ENCODE data around the gene IL31.

The IL31 gene

DNA sequence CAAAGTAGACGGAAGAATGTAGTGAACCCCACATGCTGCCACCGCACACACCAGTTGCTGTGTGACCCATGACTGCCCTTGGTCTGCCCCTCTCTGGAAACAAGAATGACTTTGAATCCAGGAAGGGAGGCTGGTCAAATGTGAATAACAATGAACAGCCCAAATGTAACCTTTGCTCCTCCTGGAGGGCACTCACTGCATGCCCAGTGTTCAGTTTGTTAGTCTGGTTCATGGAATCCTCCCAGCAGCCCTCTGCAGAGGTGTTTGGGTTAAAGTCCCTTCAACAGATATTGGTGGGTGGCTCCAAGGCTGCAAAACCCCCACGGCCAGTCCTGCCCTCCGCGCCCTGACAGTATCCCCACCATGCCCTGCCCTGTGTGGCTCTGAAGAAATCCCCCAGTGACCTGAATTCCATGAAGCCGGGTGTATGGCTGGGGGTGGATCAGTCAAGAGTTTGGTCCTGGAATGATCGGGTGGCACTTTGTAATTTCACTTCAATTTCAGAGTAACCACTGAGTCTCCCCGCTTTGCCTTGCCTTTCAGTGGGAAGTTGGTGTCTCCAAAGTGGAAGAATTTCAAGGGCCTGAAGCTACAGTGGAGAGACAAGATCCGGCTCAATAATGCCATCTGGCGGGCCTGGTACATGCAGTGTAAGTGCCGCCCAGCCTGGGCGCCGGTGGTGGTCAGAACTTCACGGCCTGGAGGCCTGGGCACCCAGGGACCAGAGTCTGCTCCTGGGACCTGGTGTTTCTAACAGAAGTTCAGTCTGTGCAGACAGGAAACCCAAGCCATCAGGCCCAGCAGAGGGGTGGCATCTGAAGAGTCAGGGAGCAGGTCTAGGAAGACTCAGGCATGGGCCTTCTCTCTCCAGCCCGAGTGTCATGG, 47.1 kb downstream of the IL31 start:
- DNase-seq: no peak

DNA sequence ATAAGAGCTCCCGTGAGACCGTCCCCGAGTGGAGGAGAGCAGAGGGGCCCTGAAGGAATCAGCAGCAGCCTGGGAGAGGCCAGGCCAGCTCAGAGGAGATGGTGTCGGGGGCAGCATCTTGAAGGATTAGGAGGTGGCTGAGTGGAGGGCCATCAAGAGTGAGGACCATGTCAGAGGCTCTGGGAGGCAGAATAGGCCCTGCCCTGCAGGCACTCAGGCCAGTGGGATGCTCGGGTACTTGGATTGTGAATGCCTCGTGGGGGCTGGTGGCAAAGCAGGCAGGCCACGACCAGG, 47.7 kb downstream of the IL31 start:
- no peak for DNase-seq

DNA sequence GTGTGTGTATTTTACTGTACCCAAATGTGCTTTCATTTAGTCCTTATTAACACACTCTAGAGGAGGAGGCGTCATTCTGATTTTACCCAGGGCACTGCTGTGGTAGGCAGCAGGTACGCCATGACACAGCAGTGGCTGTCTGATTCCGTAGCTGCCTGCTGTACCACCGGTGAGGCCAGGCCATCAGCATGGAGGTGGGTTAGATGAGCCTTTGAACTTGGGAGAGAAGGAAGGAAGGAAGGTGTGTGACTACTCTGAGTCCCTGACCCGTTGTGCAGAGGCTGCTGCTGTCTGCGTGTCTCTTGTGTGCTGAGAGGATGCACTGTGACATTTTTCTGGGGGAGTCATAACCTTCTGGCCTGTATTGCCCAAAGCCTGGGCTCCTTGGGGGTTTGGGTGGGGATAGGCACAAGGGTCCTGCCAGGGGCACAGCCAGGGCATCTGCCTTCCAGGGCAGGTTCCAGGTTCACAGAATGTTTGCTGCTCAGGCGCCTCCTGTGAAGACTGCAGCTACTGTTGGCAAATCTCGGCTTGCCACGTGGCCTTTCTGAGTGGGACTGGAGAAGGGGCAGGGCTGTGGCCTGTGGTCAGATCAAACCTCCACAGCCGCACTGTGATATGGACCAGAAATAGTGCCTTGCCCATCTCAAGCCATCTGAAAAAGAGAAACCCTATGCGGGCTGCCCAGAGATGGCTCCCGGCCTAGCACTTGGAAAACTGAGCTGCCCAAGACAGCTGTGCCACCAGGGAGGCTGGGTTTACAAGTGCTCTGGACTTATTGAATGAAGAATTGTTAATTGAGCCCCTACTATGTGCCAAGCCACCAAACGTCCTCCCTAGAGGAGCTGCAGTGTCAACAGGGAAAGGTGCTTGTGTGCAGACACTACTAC, 48.3 kb downstream of the IL31 start:
- no peak for DNase-seq

DNA sequence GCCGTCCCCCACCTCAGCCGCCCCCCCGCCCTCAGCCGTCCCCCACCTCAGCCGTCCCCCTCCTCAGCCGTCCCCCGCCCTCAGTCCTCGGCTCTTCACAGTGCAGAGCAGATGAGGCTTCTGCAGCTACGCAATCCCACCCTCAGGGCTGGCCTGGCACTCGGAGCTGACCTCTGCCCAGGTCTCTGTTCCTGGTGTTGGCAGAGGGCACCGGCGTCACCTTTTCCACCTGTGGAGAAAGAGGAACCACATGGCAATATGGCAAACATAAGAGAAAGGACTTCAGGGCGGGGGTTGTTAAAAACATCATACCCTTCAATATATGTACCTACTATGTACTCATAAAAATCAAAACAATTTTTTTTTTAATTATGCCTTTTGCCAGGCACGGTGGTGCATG, 49.7 kb downstream of the IL31 start:
- no peak for DNase-seq

DNA sequence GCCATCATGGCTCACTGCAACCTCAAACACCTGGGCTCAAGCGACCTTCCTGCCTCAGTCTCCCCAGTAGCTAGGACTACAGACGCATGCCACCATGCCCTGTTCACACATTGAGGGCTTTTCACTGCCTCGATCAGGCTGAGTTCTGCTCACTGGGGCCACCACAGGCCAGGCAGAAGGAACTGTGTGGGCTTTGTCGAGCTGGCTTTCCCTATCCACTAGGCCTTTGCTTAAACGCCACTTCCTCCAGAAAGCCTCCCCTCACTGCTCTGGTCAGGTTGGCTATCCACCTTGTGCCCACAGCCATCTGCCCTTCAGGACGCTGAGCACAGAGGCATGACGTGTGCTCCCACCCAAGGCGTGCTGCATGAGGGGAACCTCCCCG, 50.3 kb downstream of the IL31 start:
- DNase-seq: no peak

DNA sequence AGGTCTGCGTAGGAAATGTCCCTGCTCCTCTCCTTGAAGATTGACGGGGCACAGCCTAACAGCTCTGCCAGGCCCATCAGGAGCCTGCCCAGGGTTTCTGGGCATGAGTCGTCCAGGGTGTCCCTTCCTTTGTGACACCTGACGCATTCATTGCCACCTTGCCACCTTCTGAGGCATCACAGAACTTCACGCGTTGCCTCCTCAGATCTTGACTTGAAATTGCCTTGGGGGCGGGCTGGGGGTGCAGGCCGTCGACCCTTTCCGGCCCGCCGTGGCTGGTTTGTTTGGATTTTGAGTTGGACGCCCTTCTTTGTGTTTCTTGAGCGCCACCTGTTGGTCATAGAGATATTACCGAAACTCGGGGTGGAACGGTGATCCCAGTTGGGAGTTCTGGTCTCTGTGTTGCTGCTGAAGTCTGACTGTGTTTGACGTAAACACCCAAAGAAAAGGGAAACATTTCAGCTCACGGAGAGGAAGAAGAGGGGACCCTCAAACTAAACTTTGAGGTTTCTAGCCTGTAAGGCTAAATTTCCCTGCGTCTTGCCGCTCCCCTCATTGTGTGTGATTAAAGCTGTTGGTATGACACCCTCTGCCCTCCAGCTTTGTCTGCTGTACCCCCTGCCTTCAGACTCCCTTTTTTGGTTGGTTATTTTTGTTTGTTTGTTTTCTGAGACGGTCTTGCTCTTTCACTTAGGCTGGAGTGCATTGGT, 50.8 kb downstream of the IL31 start:
- DNase-seq: peak; percentile 63

All from CD4-positive, alpha-beta T cell treated with Interleukin-4 for 4 hours (primary cell).